ENCODE measurements around the gene ZNF236. TPM values are rescaled to one million over a fixed set of nuclear protein-coding genes. Genes with fewer than 3 reads are reported as not detected.

Gene ZNF236
- total RNA-seq, 1 donor from 2014 or later: 32.5 TPM

DNA sequence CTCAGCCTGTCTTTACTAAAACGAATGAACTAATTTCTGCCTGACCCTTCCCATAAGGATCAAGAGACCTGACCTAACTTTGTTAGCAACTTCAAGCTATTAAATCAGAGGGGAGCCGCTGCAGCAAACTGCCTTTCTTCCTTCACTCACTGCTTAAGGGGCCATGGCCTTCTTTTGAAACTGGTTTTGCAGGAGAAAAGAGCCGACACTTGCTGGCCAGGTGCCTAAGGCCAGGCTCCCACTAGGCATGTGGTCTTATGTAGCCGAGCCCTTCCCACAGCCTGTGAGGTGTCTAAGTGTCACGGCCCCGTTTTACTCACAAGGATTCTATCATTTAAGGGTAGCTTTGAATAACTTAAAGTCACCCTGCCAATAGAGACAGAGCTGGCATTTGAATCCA is 130.8 kb downstream of the ZNF236 start:
- no peaks in the 10 kb centered on the region for H3K27me3 Mint-ChIP-seq
- H3K4me1 Mint-ChIP-seq (ENCODE audit: low read depth): no peaks in the 10 kb centered on the region
- no peak overlapping the region for H3K27ac Mint-ChIP-seq
- H3K9me3 Mint-ChIP-seq (ENCODE audit: low read depth): no peaks in the 10 kb centered on the region
- no peak for DNase-seq (ENCODE audit: low spot score, unreplicated experiment)
- H3K36me3 Mint-ChIP-seq (ENCODE audit: insufficient read depth): peaks cover 22% of the 10 kb centered on the region
- H3K4me3 Mint-ChIP-seq (ENCODE audit: low read depth): no peak overlapping the region
- TF ChIP-seq, protein P1, sequence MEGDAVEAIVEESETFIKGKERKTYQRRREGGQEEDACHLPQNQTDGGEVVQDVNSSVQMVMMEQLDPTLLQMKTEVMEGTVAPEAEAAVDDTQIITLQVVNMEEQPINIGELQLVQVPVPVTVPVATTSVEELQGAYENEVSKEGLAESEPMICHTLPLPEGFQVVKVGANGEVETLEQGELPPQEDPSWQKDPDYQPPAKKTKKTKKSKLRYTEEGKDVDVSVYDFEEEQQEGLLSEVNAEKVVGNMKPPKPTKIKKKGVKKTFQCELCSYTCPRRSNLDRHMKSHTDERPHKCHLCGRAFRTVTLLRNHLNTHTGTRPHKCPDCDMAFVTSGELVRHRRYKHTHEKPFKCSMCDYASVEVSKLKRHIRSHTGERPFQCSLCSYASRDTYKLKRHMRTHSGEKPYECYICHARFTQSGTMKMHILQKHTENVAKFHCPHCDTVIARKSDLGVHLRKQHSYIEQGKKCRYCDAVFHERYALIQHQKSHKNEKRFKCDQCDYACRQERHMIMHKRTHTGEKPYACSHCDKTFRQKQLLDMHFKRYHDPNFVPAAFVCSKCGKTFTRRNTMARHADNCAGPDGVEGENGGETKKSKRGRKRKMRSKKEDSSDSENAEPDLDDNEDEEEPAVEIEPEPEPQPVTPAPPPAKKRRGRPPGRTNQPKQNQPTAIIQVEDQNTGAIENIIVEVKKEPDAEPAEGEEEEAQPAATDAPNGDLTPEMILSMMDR (IDR thresholded peaks at IDR 0.05; ENCODE audit: unreplicated experiment): no peak

DNA sequence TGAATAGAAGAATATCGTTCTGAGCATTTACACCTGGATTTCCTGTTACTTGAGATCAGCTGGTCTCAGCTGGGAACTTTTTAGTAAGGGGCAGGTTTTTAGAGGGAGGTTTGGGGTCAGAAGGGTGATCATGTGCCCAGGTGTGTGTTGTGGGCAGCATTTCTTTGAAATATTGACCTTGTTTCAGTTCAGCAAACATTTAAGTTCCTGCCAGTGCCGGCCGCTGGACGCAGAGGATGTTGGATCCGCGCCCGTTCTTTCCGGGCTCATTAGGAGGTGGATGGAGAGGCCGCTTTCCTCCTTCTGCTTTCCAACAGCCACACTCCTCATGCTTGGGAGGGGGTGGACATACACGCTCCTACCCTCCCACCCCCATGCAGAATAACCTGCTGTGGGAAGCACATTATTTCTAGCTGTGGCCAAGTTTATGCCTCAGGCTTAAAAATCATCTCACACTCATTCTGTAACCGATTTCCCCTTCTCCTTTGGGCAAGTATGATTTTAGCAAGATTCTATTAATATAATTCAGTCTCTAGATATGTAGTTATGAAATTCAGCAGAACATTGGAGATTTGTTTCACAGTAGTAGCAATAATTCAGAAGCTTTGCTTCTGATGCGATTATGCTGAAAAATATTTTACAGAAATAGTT is 131.4 kb downstream of the ZNF236 start:
- DNase-seq (ENCODE audit: low spot score, unreplicated experiment): no peak
- H3K36me3 Mint-ChIP-seq (ENCODE audit: insufficient read depth): peaks cover 16% of the 10 kb centered on the region
- H3K4me3 Mint-ChIP-seq (ENCODE audit: low read depth): no peak overlapping the region
- TF ChIP-seq, protein P1 (IDR thresholded peaks at IDR 0.05; ENCODE audit: unreplicated experiment): no peak
- H3K27me3 Mint-ChIP-seq: no peaks in the 10 kb centered on the region
- peak overlapping the region; percentile 29 for H3K27ac Mint-ChIP-seq
- H3K9me3 Mint-ChIP-seq (ENCODE audit: low read depth): no peaks in the 10 kb centered on the region
- H3K4me1 Mint-ChIP-seq (ENCODE audit: low read depth): no peaks in the 10 kb centered on the region

GRCh38 chr18:76955524-76956170 is 133.3 kb downstream of the ZNF236 start:
- Mint-ChIP-seq H3K9me3 (ENCODE audit: low read depth) (no peaks in the 10 kb centered on the region), H3K27me3 (no peaks in the 10 kb centered on the region), H3K36me3 (ENCODE audit: insufficient read depth) (peaks cover 14% of the 10 kb centered on the region), H3K27ac (no peak overlapping the region), H3K4me1 (ENCODE audit: low read depth) (no peaks in the 10 kb centered on the region), H3K4me3 (ENCODE audit: low read depth) (no peak overlapping the region)
- TF ChIP-seq, protein P1 (IDR thresholded peaks at IDR 0.05; ENCODE audit: unreplicated experiment): no peak
- no peak for DNase-seq (ENCODE audit: low spot score, unreplicated experiment)

GRCh38 chr18:76956648-76957047 is 134.3 kb downstream of the ZNF236 start:
- DNase-seq (ENCODE audit: low spot score, unreplicated experiment): no peak
- Mint-ChIP-seq H3K9me3 (ENCODE audit: low read depth) (peaks cover 6% of the 10 kb centered on the region), H3K27ac (no peak overlapping the region), H3K36me3 (ENCODE audit: insufficient read depth) (peaks cover 20% of the 10 kb centered on the region), H3K4me3 (ENCODE audit: low read depth) (no peak overlapping the region), H3K27me3 (no peaks in the 10 kb centered on the region), H3K4me1 (ENCODE audit: low read depth) (no peaks in the 10 kb centered on the region)
- TF ChIP-seq, protein P1 (IDR thresholded peaks at IDR 0.05; ENCODE audit: unreplicated experiment): no peak

- no peaks in the 10 kb centered on the region for H3K27me3 Mint-ChIP-seq
- H3K36me3 Mint-ChIP-seq (ENCODE audit: insufficient read depth): peaks cover 29% of the 10 kb centered on the region
- no peak overlapping the region for H3K27ac Mint-ChIP-seq
- H3K9me3 Mint-ChIP-seq (ENCODE audit: low read depth): peaks cover 15% of the 10 kb centered on the region
- TF ChIP-seq, protein P1 (IDR thresholded peaks at IDR 0.05; ENCODE audit: unreplicated experiment): no peak
- DNase-seq (ENCODE audit: low spot score, unreplicated experiment): no peak
- H3K4me1 Mint-ChIP-seq (ENCODE audit: low read depth): no peaks in the 10 kb centered on the region
- no peak overlapping the region for H3K4me3 Mint-ChIP-seq (ENCODE audit: low read depth)
Measured at GRCh38 chr18:76957384-76958355, 135.3 kb downstream of the ZNF236 start.

All from progenitor cell of endocrine pancreas (in vitro differentiated cells).